Measurements from ENCODE around the gene PATE2.

Gene PATE2

GRCh38 chr11:125778728-125779127, at the start of gene PATE2:
PATE2 (minus strand) TSS chr11:125778828; CDS start chr11:125778773, 55 bp downstream.
- no peak for DNase-seq

GRCh38 chr11:125807909-125808308, 29.3 kb upstream of the PATE2 start:
- DNase-seq = no peak

GRCh38 chr11:125802387-125802786, 23.8 kb upstream of the PATE2 start:
- DNase-seq = no peak

- no peak for DNase-seq
These were observed 21.2 kb upstream of the PATE2 start for GRCh38 chr11:125799808-125800207.

GRCh38 chr11:125797641-125798040, 19.0 kb upstream of the PATE2 start:
- no peak for DNase-seq

GRCh38 chr11:125790825-125791224, 12.2 kb upstream of the PATE2 start:
- no peak for DNase-seq

GRCh38 chr11:125787827-125788226, 9.2 kb upstream of the PATE2 start, which contains the start of gene PATE3:
PATE3 (plus strand) TSS chr11:125788127; CDS start chr11:125788152, 25 bp downstream.
- DNase-seq = no peak

- no peak for DNase-seq
These were observed 6.0 kb upstream of the PATE2 start for GRCh38 chr11:125784678-125785077.

GRCh38 chr11:125777309-125777708, 1.3 kb downstream of the PATE2 start:
- peak in 1 of 2 experiments; percentile 18 for DNase-seq

- no peak for DNase-seq
These were observed 5.1 kb downstream of the PATE2 start for GRCh38 chr11:125773516-125773915.

- no peak for DNase-seq
These were observed 5.7 kb downstream of the PATE2 start for GRCh38 chr11:125772834-125773505.

GRCh38 chr11:125770583-125770982, 8.0 kb downstream of the PATE2 start:
- DNase-seq = no peak

GRCh38 chr11:125768336-125769046, 10.1 kb downstream of the PATE2 start:
- DNase-seq = no peak

GRCh38 chr11:125766251-125766650, 12.4 kb downstream of the PATE2 start:
- no peak for DNase-seq

GRCh38 chr11:125763483-125763882, 15.1 kb downstream of the PATE2 start:
- DNase-seq = no peak

- DNase-seq = no peak
These were observed 16.2 kb downstream of the PATE2 start for GRCh38 chr11:125762445-125762844.

- DNase-seq = no peak
These were observed 22.6 kb downstream of the PATE2 start for GRCh38 chr11:125756050-125756449.

GRCh38 chr11:125750629-125751028, 28.0 kb downstream of the PATE2 start:
- DNase-seq = no peak

GRCh38 chr11:125745979-125746378, 32.6 kb downstream of the PATE2 start, which contains the start of gene PATE1:
PATE1 (plus strand) TSS chr11:125746279; CDS start chr11:125746305, 26 bp downstream.
- DNase-seq = no peak

GRCh38 chr11:125743681-125744080, 34.9 kb downstream of the PATE2 start:
- DNase-seq = no peak

- DNase-seq = no peak
These were observed 38.0 kb downstream of the PATE2 start for GRCh38 chr11:125740617-125741016.

- no peak for DNase-seq
These were observed 49.7 kb downstream of the PATE2 start for GRCh38 chr11:125728969-125729368.
